ENCODE measurements around the gene FOXI1.
A peak's percentile ranks its signal among the peaks of the same experiment; 100 is the strongest.

The FOXI1 gene

DNA sequence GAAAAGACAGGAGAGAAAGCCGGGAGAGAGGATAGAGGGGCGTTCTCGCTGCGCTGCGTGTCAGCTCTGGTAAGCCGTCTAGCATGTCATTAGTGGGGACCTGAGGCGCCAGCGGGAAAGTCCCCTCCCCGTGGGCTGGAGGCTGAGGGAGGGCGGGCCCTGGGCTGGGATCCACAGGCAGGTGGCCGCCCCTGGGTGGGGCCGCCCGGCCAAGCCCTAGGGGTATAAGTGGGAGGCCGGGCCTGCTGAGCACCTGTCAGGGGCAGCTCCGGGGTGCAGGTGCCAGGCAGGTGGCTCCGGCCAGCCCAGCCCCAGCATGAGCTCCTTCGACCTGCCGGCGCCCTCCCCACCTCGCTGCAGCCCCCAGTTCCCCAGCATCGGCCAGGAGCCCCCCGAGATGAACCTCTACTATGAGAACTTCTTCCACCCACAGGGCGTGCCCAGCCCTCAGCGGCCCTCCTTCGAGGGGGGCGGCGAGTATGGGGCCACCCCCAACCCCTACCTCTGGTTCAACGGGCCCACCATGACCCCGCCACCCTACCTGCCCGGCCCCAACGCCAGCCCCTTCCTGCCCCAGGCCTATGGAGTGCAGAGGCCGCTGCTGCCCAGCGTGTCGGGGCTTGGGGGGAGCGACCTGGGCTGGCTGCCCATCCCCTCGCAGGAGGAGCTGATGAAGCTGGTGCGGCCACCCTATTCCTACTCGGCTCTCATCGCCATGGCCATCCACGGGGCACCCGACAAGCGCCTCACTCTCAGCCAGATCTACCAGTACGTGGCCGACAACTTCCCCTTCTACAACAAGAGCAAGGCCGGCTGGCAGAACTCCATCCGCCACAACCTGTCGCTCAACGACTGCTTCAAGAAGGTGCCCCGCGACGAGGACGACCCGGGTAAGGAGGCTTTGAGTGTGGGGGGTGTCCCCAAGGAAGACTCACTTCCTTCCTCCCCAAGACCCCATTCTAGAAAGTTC lies at the start of gene FOXI1:
FOXI1 (plus strand) TSS at position 256 of the 970 bp plus-strand sequence; CDS start at position 317, 61 bp downstream.
- DNase-seq: no peak

DNA sequence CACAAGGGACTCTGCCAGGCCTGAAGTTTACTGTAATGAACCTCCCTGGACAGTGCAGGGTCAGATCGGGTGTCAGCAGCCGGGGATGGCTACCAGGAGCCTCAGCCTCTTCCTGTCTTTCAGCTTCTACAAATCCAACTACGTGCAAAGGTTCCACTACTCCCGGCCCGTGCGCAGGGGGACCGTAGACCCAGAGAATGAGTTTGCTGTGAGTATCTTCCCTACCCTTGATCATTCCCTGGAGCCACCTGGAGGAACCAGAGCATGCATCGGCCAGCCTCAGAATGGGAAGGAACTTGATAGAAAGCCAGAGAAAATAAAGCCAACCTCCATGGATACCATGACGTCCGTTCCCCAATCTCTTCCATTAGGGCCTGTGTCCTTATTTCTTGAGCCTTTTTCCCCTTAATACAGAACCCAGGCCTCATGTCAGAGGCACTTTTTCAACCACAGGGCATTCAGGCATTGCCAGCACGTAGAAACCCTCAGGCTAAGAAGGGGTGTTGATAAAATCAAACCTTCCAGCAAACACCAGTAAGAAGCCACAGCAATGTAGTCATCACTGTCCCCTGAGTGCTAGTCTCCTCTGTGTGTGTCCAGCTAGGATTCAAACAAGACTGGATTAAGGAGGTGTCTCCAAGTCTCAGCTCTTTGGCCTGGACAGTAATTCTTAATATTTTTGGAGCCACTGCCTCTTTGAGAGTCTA lies 49.0 kb upstream of the FOXI1 start:
- no peak for DNase-seq

DNA sequence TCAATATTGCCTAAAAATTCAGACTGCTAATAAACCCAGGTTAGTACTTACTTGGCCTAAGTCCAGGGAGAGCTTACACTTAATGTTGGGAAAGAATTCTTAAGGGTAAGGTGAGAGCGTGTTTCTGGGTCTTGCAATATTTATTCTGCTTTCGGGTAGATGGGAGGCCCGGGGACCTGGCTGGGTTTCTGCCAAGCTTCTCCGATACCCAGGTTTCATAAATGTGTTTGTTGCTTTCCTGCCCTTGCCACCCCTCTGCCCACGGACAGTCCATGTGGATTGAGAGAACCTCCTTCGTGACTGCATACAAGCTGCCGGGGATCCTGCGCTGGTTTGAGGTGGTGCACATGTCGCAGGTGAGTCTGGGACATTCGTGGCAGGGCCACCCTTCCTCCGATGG lies 48.4 kb upstream of the FOXI1 start:
- DNase-seq: no peak

DNA sequence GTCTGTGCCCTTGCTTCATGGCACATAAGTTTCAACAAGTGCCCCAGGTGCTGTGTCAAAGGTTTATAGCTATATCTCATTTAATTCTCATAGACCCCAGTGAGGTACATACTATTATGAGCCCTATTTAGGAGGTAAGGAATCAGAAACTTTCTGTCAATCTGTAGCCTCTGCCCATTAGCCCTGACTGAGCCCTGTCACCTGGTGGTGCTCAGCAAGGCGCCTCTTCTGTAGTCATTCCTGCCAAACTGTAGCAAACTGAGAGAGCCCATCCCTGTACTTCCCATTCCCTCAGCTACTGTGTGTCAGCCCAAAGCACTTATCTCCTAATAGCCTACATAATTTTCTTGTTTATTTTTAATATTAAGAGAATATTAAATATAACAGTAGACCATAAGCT lies 46.5 kb upstream of the FOXI1 start:
- no peak for DNase-seq

DNA sequence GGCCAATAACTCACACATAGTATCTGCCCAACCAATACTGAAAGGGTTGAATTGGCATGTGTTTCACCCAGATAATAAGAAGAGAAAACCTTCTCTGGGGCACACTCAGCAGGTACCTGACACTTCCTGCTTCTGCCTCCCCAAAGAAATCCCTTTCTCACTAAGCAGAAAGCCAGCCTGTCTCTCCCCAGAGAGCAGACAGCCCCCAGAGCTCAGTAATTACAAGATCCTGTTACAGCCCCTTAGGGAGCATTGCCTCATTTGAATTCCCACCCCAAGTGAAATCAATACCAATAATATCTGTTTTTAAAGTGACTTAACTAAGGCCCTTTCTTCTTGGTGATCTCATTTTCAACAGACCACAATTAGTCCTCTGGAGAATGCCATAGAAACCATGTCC lies 38.5 kb upstream of the FOXI1 start:
- no peak for DNase-seq

DNA sequence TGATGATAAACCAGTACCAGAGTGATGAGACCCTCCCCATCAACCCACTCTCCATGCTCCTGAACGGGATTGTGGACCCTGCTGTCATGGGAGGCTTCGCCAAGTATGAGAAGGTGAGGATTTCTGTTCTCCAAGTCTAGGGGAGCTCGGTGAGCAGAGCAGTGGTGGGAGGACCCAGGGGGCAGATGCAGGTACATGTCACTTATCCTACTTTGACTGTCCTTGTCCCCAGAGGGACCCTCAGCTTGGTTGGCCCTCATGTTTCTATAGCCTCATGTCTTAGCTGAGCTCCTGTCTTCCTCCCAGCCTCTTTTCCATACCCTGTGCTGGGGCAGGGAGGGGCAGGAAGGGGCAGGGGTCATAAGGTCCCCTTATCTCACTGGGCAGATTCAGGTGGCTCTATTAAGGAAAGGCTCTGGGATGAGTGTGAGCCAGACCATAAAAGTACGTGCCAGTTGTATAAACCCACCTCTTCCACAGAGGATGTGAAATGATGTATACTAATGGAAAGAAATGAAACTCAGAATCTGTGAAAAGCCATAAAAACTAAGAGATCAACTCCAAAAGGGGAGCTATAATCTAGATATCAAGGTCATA lies 38.0 kb upstream of the FOXI1 start:
- DNase-seq: no peak

DNA sequence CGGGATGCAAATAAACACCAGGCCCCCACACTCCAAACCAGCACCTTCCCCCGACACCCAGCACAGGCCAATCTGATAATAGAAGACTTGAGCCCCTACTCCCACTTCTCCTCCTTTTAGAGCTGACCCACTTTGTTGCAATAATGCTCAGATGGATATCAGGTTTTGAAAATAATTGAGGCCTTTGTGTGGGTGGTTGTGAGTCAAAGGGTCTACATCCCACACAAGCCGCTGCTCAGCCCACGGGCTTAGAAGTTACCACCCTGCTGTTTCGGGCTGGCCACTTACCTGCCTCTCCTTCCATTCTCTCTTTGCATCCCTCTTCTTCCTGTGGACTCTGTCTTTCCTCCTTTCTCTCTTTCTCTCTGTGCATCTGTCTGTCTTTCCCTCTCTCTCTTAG lies 36.2 kb upstream of the FOXI1 start:
- no peak for DNase-seq

DNA sequence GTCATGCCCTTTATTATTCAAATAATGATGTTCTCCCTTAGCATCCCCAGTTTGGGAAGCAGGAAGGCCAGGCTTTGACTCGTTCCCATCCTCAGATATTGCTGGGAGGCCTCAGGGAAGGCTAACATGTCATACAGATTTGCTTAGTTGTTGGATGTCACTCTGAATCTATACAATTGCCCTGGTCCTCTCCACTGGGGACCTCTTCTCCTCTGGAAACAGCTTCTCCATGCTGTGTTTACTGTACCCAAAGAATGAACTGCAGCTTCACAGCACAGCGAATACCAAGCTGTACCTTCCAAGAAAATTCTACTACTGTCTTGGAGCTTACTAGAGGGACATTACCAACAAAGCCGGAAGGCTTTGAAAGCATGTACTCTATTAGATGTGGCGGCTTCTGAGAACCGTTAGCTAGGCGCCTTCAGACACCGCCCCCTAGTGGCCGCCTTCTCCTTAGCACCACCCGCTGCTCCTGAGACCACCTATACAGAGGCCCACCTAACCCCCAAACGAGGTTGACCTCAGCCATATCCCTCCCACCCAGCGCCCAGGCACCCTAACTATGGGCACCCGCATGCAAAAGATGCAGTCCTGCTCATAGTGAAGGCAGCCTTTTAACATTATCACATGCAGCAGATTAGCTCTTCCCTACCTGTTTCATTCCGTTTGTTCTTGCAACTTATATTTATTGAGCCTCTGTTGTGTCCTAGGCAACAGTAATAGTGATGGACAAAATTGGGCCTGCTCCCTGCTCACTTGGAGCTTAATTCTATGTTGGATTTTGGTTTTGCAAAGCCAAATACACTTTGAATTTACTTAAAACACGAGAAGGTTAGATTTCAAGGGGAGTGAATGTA lies 34.9 kb upstream of the FOXI1 start:
- peak; percentile 49 for DNase-seq

DNA sequence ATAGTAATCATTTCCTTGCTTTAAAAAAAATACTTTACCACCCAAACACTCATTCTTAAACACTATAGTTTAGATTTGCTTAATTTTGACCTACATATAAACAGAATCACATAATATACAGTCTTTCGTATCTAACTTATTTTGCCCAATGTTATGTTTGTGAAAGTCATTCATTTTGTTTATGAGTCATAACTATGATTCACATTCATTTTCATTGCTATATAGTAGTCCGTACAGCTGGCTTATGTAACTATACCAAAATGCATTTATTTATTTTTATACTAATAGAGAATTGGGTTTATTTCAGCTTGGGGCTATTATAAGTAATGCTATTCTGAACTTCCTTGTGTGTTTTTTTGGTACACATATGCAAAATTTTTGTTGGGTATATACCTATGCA lies 33.9 kb upstream of the FOXI1 start:
- no peak for DNase-seq

DNA sequence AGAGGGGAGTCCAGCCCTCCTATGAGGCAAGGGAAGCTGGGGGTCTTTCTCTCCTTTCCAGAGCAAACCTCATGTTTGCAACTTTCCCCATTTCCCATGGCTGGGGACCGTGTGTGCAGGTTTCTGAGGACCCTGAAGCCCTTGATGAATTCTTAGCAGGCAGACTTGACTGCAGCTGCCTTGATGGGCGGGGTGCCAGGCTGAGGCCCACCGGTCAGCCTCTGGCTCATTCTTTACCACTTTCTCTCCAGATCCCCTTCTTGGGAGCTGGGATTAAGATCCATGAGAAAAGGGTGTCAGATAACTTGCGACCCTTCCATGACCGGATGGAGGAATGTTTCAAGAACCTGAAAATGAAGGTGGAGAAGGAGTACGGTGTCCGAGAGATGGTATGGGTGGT lies 30.0 kb upstream of the FOXI1 start:
- DNase-seq: no peak

DNA sequence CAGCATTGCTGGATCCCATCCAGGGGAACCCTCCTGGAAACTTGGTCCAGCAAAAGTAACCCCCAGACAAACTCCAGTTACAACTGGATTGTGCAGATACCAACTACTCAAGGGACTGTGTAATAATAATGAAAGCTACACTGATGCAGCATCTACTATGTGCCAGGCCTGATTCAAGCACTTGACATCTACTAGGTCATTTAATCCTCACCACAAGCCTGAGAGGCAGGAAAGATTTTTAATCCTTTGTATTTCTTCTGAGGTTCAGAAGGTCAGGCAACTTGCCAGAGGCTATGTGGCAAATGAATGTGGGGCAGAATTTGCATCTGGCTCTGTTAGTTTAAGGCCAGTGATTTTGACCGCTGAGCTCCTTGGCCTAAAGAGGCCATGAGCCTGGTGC lies 29.5 kb upstream of the FOXI1 start:
- no peak for DNase-seq

DNA sequence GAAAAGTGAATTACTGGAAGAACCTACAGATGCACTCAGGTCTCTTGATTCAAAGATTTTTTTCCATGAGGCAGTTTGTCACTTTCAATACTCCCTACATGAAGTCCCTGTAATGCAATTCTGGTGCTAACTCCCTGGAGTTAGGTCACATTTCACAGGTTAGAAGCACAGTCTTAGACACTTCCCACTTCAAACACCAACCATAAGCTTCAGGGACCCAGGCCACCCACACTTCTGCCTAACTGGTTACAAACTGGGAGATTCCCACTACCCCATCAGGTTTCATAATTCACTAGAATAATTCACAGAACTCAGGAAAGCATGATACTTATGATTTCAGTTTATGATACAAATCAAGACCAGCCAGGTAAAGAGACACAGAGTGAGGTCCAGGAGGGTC lies 29.0 kb upstream of the FOXI1 start:
- DNase-seq: no peak

DNA sequence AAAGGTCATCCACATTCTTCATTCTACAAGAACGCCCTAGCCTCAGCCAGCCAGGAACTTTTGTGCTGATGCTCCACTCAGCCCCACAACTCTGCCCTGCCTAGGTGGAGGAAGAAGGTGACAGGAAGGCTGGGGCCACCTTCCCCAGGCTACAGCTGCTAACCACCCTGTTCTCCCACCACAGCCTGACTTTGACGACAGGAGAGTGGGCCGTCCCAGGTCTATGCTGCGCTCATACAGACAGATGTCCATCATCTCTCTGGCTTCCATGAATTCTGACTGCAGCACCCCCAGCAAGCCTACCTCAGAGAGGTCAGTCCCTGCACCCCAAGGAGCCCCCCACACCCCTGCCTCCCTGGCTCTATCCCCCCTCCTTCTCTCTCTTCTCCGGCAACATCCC lies 28.2 kb upstream of the FOXI1 start:
- DNase-seq: no peak

DNA sequence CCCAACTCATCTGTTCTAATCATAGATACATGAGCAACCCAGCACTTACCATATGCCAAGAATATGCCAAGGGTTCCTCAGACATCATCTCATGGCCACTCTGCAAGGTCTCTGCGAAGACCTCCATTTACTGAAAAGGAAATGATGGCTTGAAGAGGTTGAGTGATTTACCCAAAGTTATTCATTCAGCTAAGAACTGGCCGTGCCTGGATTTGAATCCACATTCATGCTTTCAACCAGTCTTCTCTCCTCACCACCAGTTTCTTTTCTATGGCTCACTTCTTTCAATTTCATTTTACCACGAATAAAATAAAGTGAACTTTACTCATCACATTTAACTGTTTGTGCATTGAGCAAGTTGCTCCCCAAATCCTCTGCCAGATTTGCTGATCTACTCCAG lies 27.2 kb upstream of the FOXI1 start:
- DNase-seq: no peak

DNA sequence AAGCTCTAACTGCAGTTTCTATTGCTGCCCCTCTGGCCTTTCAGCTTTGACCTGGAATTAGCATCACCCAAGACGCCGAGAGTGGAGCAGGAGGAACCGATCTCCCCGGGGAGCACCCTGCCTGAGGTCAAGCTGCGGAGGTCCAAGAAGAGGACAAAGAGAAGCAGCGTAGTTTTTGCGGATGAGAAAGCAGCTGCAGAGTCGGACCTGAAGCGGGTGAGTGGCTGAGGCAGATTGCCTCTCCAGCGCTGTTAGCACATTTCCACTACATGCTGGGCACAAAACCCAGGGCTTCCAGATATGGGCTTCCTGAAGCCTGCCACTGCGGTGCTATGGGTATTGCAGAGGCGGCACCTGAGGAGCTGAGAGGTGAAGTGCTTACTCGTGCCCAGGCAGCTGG lies 26.8 kb upstream of the FOXI1 start:
- DNase-seq: no peak

DNA sequence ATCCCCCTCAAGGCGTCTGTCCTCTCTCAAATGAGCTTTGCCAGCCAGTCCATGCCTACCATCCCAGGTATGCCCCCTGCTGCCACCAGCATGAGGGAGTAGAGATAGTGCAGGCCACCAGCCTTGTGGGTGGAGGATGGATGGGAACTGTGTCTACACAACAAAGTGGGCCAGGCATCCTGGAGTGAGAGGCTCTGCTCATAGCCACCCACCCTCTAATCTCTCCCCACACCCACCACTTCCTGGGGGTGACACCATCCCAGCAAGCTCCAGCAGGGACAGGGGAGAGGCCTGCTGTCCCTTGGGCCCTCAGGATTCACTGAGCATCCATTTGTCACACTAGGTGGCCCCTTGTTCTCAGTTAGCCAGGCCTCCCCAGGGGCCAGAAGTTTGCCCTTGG lies 25.5 kb upstream of the FOXI1 start:
- no peak for DNase-seq

DNA sequence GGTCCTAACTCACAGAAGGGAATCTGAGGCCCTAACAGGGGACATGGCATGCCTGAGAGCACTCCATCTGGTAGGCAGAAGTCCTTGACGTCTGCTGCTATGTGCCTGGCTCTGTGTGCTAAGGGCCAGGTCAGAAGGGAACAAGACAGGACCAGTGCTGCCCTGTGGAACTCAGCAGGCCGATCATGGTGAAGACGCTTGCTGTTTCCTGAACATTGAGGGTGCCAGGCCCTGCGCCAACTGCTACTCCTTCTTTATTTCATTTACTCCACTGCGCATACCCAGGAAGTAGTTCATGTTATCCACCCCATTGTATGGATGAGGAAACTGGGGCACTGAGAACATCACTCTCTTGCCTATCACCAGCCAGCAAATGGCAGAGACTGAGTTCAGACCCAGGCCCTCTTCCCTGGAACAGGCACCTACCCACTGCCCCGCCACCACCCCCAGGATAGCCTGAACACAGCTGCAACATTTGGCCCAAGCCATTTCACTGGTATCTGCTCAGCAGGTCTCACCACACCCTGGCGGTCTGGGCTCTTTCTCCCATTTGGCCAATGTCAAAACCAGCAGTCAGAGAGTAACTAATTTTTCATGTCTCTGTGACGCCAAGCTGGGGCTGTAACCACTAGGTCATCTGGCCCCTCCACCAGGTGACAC lies 24.8 kb upstream of the FOXI1 start:
- DNase-seq: no peak

DNA sequence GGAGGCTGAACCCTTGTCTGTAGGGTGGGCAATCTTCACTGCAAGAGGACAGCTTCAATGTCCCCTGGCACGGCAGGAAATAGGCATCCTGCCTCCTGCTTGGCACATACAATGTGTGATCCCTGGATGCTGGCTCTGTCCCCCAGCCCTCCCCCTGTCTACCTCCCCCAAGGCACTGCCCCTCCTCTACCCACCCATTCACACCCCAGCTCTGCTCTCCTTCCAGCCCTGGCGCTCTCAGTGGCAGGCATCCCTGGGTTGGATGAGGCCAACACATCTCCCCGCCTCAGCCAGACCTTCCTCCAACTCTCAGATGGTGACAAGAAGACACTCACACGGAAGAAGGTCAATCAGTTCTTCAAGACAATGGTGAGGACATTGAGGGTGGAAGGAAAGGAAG lies 24.1 kb upstream of the FOXI1 start:
- no peak for DNase-seq

DNA sequence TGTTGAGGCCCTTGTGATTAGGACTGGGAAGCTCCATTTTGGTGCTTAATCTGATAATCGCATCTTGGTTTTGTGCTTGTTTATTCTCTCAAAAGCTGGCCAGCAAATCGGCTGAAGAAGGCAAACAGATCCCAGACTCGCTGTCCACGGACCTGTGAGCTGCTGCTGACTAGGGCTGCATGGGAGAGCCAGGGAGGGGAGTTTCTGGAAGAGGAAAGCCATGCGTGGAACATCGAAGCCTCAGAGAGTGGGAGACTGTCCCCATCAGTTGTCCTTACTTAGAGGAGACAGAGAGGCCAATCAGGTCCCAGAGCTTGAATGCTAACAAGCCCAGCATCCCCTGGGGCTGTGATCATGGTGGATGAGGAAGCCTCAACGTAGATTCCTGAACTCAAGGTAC lies 23.0 kb upstream of the FOXI1 start:
- no peak for DNase-seq

DNA sequence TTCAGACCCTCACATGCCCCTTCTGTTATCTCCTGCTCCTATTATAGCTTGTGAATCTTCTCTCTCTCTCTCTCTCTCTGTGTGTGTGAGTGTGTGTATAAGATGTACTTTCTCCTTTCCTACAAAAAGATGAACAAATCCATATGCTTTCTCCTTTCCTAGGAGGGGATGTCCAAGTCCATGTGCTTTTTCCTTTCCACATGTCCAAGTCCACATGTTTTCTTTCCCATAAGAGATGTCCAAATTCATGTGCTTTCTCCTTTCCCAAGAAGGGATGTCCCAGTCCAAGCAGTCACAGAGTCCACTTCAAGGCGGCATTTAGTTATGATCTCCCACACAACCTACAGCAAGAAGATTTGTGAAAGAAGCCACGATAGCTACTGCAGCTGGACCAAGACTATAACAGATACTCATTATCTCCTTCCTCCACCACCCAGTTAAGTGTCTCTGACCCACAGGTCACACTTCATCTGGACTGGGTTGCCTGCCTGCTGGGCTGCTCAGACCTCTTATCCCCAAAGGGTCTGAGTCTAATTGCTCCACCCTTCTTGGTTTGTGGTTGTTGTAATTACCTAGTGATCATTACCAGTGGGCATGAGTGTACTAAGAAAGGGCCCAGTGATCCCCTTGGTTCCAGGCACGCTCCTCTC lies 18.4 kb upstream of the FOXI1 start:
- no peak for DNase-seq

DNA sequence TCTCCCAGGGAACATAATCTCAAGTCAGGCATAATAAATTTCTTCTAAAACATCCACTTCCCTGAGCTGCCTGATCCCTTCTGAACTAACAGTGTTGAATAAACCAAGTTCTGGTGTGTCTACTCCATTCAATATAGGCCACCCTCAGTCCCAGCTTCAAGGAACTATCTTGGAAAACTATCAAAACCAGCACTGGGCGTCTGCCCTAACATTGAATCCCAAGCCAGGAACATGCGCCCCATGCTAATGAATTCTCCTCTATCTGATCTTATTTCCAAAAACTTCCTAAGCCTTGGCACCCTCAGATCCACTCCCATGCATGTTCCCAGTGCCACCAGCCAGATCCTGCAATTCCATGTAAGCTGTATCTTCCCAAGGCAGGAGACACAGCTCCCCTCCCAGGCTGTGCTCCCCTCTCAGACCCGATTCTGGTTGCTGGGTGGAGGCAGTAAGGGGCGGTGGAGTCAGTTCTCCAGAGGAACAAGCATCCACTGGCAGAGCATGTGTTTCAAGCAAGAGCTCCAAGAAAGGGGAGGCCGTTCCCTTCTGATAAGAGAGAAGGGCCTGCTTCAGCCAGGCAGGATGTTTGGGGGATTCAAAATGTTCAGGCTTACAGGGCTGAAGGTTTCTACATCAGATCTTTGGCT lies 13.1 kb upstream of the FOXI1 start:
- no peak for DNase-seq
